ENCODE measurements around the gene CACNA2D2.

DNA sequence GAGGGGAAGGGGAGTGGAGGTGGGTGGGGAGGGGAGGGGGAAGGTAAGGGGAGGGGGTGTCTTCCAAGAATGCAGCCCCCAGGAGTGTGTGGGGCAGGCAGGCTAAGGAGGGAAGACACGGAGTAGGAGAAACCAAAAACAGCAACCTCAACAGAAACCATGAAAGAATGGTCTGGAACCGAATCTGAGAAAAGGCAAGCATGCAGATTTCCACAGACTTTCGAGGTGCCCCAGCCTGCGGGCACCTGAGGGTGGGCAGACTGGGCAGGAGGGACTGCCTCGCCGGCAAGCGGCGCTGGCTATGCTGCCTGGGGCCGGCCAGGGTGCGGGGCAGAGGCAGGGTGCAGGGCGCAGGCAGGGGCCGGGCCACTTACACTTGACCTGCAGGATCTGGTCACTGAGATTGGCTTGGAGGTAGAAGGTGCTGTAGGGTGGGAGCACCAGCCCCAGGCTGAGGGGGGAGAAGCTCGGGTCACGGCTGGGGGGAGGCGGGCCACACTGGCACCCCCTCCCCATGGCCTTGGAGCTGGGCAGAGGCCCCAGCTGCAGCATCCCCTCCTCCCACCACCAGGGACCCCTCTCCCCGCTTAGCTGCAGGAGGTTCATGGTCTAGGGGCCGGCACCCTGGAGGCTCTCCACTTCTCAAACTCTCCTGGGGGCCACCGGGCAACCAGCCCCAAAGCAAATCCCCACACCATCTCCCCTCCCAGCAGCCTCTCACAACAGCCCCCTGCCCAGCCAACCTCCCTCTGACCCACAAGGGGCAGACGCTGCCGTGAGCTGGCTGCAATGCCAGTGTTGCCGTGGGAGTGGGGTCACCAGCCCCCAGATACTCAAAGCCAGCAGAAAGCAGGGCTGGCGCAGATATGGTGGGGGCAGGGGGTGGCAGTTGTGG lies 128.8 kb downstream of the CACNA2D2 start:
- TF ChIP-seq CTCF (IDR thresholded peaks at IDR 0.05; ENCODE audit: low read length) = no peak
- no peak for TF ChIP-seq EZH2 (IDR thresholded peaks at IDR 0.05; ENCODE audit: borderline replicate concordance, low read length)

Measured in OCI-LY1 (cell line).